PC-3 (cell line): ENCODE data around the gene IQSEC3. TPM values are rescaled to one million over a fixed set of nuclear protein-coding genes. Genes with fewer than 3 reads are reported as not detected.

Experiments used
- ATAC-seq: fragments of 200-7000 bp; cut with Tn5 transposase; 2 replicates; pipeline ENCODE4 v1.9.1; 2020; ENCODE audit warnings: mild to moderate bottlenecking, moderate library complexity
- BruUV-seq: library from RNA; stranded (reverse); fragments of 400-500 nt; replicated peaks from 2 replicates; lab custom pipeline; 2021; lab: Mats Ljungman, UMichigan
- CTCF ChIA-PET: fragments of 300-600 bp; sonication (Branson Sonifier 250); formaldehyde crosslinking; loops from one replicate; lab custom pipeline; 2022; ENCODE audit warnings: antibody characterized with exemption; lab: Charles Lee
- POLR2A ChIA-PET: fragments of 300-600 bp; sonication (Branson Sonifier 250); formaldehyde crosslinking; loops from one replicate; lab custom pipeline; 2022; ENCODE audit warnings: antibody characterized with exemption; ENCODE audit not compliant: unreplicated experiment; lab: Charles Lee
- DNase-seq: peaks from one replicate; pipeline ENCODE4 v3.0.0-alpha.2; 2015
- H2AFZ ChIP-seq: fragments of 300-600 bp; sonication (generic); 2 replicates; pipeline ENCODE4 v1.6.0; 2016; ENCODE audit warnings: antibody characterized with exemption, low read length
- H3F3A ChIP-seq: fragments of 300-600 bp; sonication (generic); one replicate; pipeline ENCODE4 v1.6.0; 2017; ENCODE audit warnings: antibody characterized with exemption, low read length, control low read depth, mild to moderate bottlenecking; ENCODE audit not compliant: unreplicated experiment
- H3K27ac ChIP-seq: fragments of 300-600 bp; sonication (generic); 2 replicates; pipeline ENCODE4 v1.5.1; 2016; ENCODE audit warnings: mild to moderate bottlenecking, low read length
- H3K27me3 ChIP-seq: fragments of 300-600 bp; sonication (generic); 2 replicates; pipeline ENCODE4 v1.6.1; 2016; ENCODE audit warnings: low read length, mixed read lengths
- H3K36me3 ChIP-seq: fragments of 300-600 bp; sonication (generic); 2 replicates; pipeline ENCODE4 v1.6.1; 2016; ENCODE audit warnings: low read depth, mixed run types, low read length, mixed read lengths
- H3K4me1 ChIP-seq: fragments of 300-600 bp; sonication (generic); 2 replicates; pipeline ENCODE4 v1.5.1; 2016; ENCODE audit warnings: low read length; ENCODE audit not compliant: insufficient read depth
- H3K4me2 ChIP-seq: fragments of 300-600 bp; sonication (generic); 2 replicates; pipeline ENCODE4 v1.6.0; 2016; ENCODE audit warnings: low read length
- H3K4me3 ChIP-seq: fragments of 300-600 bp; sonication (generic); 2 replicates; pipeline ENCODE4 v1.5.1; 2016; ENCODE audit warnings: mild to moderate bottlenecking, low read length, mixed read lengths
- H3K79me2 ChIP-seq: fragments of 300-600 bp; sonication (generic); 2 replicates; pipeline ENCODE4 v1.6.1; 2017; ENCODE audit warnings: low read length, mixed read lengths
- H3K9ac ChIP-seq: fragments of 300-600 bp; sonication (generic); 2 replicates; pipeline ENCODE4 v1.6.0; 2016; ENCODE audit warnings: mild to moderate bottlenecking, low read length
- H3K9me2 ChIP-seq: fragments of 300-600 bp; sonication (generic); replicated peaks from 2 replicates; pipeline ENCODE4 v1.6.1; 2016; ENCODE audit warnings: mixed run types, low read length, mixed read lengths
- H3K9me3 ChIP-seq: fragments of 300-600 bp; sonication (generic); 2 replicates; pipeline ENCODE4 v1.6.1; 2016; ENCODE audit warnings: low read length, mixed read lengths
- H4K20me1 ChIP-seq: fragments of 300-600 bp; sonication (generic); 2 replicates; pipeline ENCODE4 v1.6.1; 2016; ENCODE audit warnings: low read length, mixed read lengths
- CTCF ChIP-seq: fragments of 300-600 bp; sonication (generic); conservative IDR thresholded peaks from 2 replicates; pipeline ENCODE4 v1.5.1; 2017; ENCODE audit warnings: antibody characterized with exemption, low read depth, mild to moderate bottlenecking, low read length
- EZH2 ChIP-seq: fragments of 300-600 bp; sonication (generic); IDR thresholded peaks from one replicate; pipeline ENCODE4 v1.6.1; 2017; ENCODE audit warnings: antibody characterized with exemption, mild to moderate bottlenecking, low read length; ENCODE audit not compliant: unreplicated experiment
- EZH2phosphoT487 ChIP-seq: fragments of 300-600 bp; sonication (generic); IDR thresholded peaks from 2 replicates; pipeline ENCODE4 v1.6.1; 2018; ENCODE audit warnings: mild to moderate bottlenecking, antibody characterized with exemption, low read length, borderline replicate concordance
- intact Hi-C: fragments of 100-400 bp; cut with micrococcal nuclease; formaldehyde crosslinking; loops from 2 replicates; pipeline ENCODE4 v1.9.0; 2023
- total RNA-seq: library from RNA; depleted of rRNA; stranded (reverse); fragments of >200 nt; gene quantifications from 2 replicates; pipeline ENCODE4 v1.2.3, GENCODE V29; 2014

IQSEC3 gene
- total RNA-seq, 1 experiment from 2014 or later, result 0.11 TPM

- H3K36me3 ChIP-seq, result no peaks in the 10 kb centered on the region
- no TSS peak for BruUV-seq
Observed at GRCh38 chr12:171743-172676, 105.4 kb downstream of the IQSEC3 start.

GRCh38 chr12:172732-173161 is 106.2 kb downstream of the IQSEC3 start:
- Histone ChIP-seq H3K79me2 (no peaks in the 10 kb centered on the region), H3K9me2 (no peaks in the 10 kb centered on the region), H4K20me1 (no peaks in the 10 kb centered on the region), H3K27ac (no peak overlapping the region), H3K36me3 (no peaks in the 10 kb centered on the region), H3F3A (no peaks in the 10 kb centered on the region), H3K9me3 (no peaks in the 10 kb centered on the region), H3K4me3 (no peak overlapping the region), H3K4me2 (no peak overlapping the region), H3K4me1 (peaks cover 18% of the 10 kb centered on the region), H2AFZ (no peak overlapping the region), H3K9ac (no peak overlapping the region), H3K27me3 (no peaks in the 10 kb centered on the region)
- no peak for TF ChIP-seq CTCF
- TF ChIP-seq EZH2, result no peak
- no peak for TF ChIP-seq EZH2phosphoT487
- POLR2A ChIA-PET, result no interaction called here
- DNase-seq, result no peak
- BruUV-seq, result no TSS peak
- CTCF ChIA-PET, result no interaction called here
- intact Hi-C loops, result no loop called here
- ATAC-seq, result no peak

More at GRCh38 chr12:171743-172676, 105.4 kb downstream of the IQSEC3 start:
- no peak overlapping the region for H3K9ac ChIP-seq
- H3K4me3 ChIP-seq, result no peak overlapping the region
- intact Hi-C loops, result no loop called here
- ChIA-PET CTCF (no interaction called here), POLR2A (no interaction called here)
- TF ChIP-seq EZH2phosphoT487, result no peak
- no peak for TF ChIP-seq CTCF
- no peak for TF ChIP-seq EZH2
- no peaks in the 10 kb centered on the region for H3K79me2 ChIP-seq
- no peaks in the 10 kb centered on the region for H3K9me2 ChIP-seq
- ATAC-seq (no peak), DNase-seq (no peak)
- no peaks in the 10 kb centered on the region for H3K27me3 ChIP-seq
- H3K4me1 ChIP-seq, result peaks cover 14% of the 10 kb centered on the region
- H3K4me2 ChIP-seq, result no peak overlapping the region
- H2AFZ ChIP-seq, result no peak overlapping the region
- no peaks in the 10 kb centered on the region for H4K20me1 ChIP-seq
- no peaks in the 10 kb centered on the region for H3K9me3 ChIP-seq
- no peak overlapping the region for H3K27ac ChIP-seq
- no peaks in the 10 kb centered on the region for H3F3A ChIP-seq

- no peaks in the 10 kb centered on the region for H3K79me2 ChIP-seq
- peaks cover 18% of the 10 kb centered on the region for H3K4me1 ChIP-seq
- intact Hi-C loops, result no loop called here
- H3K4me2 ChIP-seq, result no peak overlapping the region
- ChIA-PET CTCF (no interaction called here), POLR2A (no interaction called here)
- no peak for TF ChIP-seq CTCF
- no peak for TF ChIP-seq EZH2phosphoT487
- no peak for TF ChIP-seq EZH2
- H3K9me3 ChIP-seq, result no peaks in the 10 kb centered on the region
- H3F3A ChIP-seq, result no peaks in the 10 kb centered on the region
- no peak overlapping the region for H3K4me3 ChIP-seq
- H3K36me3 ChIP-seq, result no peaks in the 10 kb centered on the region
- no peaks in the 10 kb centered on the region for H3K9me2 ChIP-seq
- no peaks in the 10 kb centered on the region for H4K20me1 ChIP-seq
- no TSS peak for BruUV-seq
- H2AFZ ChIP-seq, result no peak overlapping the region
- H3K9ac ChIP-seq, result no peak overlapping the region
- H3K27ac ChIP-seq, result no peak overlapping the region
- DNase-seq (no peak), ATAC-seq (no peak)
- H3K27me3 ChIP-seq, result no peaks in the 10 kb centered on the region
Observed at GRCh38 chr12:174124-174523, 107.6 kb downstream of the IQSEC3 start.
